ENCODE data around the gene ZNF467.

- TF ChIP-seq CTCF (IDR thresholded peaks at IDR 0.05; ENCODE audit: borderline replicate concordance, extremely low read depth, low read length, poor library complexity, severe bottlenecking) (no peak), EZH2 (IDR thresholded peaks at IDR 0.05; ENCODE audit: borderline replicate concordance, low read depth, low read length, severe bottlenecking) (no peak)
Measured at GRCh38 chr7:149801816-149802215, 28.4 kb upstream of the ZNF467 start.
